Measurements from ENCODE around the gene PIGQ.

The PIGQ gene

DNA sequence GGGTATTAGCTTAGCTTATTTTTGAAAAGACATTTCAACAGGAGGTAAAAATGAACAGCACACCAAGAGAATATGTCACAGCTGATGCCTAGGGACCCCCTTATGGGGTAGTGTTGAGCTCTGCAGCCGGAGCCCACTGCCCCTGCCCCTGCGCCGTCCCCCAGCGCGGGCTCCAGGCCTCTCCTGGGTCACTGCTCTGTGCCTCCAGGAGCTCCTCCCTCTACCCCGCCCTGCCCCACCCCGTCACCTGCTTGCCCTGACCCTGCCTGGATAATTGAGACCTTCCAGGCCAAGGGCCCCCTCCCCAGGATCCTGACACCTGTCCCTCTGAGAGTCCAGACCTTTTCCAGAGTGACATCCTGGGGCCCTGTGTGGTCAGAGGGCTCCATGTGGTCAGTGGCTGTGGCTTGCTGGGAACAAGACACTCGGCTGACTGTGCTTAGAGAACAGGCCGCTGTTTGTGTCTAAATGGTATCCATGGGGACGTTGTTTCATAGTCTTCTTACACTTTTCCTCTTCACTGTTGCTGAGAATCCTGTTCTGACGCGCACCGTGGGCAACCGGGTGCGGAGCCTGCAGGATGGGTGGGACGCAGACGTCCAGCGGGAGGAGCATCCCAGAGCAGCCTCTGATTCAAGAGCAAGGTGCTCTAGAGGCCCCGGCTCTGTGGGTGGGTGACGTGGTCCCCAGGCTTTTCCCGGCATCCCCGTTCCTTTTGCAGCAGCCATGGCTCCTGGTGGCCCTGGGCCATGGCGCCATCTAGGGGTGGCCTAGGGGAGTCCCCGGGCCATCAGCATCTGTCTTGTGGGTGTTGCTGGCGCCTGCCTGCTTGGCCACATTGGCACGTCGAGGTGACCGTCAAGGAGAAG lies 41.0 kb downstream of the PIGQ start:
- peak; percentile 24 for DNase-seq

DNA sequence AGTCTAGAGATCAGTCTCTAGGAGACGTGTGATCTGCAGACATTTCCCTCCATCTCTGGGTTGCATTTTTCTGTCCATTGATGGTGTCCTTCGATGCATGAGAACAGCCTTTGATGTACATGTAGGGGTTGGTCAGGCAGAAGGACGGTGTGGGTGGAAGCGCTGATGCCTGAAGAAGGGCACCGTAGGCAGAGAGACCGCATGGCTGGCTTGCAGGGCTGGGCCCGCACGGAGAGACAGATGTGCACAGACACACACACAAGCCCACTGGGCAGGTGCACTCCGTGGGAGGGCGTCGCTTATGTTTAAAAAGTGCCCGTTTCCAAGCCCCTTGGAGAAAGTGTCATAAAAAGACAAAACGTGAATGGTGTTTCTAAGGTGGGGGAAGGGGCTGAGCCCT lies 45.4 kb downstream of the PIGQ start:
- no peak for DNase-seq

DNA sequence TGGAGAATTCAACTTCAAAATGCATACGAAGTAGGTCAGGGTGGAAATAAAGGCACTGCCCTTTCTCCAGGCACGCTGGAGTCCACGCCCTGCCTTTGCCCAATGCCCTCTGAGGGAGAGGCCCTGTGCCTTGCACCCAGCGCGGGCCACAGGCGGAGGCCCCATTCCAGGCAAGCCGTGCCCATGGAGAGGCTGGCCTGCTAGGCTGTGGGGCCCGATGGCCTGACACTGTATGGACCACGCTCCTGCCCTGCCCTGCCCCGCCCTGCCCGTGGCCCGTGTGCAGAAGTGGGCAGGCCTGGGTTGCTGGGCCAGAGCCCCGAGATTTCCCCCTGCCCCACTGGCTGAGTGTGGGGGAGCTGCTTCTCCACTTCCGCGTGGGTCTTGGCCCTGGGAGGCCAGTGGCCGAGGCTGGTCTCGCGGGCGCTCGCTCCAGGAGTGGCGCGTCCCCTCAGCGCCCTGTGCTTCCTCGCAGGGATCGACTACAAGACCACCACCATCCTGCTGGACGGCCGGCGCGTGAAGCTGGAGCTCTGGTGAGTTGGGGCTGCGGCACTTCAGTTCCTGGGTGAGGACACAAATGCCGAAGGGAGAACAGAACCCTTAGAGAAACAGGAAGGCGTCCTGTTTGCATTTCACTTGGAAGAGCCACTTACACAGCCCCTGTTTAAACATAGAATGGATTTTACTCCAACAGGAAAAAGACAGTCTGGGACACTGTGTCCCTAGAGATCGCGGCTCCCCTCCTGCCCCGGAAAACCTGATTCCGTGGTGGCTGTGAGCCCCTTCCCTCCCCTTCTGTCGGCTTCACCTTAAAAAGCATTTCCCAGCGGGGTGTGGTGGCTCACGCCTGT lies 47.2 kb downstream of the PIGQ start:
- DNase-seq: peak; percentile 80

DNA sequence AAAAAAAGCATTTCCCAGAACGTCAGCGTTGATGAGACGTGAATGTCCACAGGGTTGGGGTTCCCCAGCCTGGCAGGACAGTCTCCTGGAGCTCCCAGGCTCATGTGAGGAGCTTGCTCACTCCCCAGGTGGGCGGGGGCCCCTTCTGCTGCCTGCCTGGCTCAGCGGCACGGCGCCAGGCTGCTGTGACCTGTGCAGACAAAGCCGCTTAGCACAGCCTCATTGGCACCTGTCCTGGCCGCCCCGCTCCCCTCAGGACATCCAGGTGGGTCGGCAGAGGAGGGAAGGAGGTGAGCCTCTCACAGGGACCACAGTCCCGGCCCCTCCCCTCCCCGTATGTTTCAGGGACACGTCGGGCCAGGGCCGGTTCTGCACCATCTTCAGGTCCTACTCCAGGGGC lies 48.1 kb downstream of the PIGQ start:
- DNase-seq: peak; percentile 58

DNA sequence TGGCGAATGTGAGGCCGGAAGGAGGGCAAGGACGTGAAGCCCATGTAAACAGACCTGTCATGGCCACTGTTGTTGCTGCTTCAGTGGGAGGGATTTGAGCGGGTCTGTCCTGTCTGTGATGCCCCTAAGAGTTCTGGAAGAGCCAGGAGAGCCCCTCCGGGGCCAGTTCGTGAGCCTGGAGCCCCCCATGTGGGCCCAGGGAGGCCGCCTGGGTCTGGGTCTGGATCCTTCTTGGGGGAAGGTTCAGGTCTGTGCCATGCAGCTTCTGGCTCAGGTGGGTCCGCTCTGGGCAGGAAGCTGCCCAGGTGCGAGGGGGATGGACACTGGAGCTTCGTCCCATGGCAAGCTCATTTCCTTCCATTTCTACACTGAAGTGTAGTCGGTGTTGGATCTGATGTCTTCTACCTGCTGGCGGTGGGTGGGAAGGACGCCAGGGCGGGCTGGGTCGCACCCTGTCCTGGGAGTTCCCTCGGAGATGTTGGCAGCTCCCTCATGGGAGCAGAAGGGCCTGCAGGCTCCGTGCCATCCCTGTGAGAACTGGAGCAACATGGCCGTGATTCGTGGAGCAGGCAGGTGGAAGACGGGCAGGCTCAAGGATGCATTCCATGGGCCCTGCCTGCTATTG lies 49.8 kb downstream of the PIGQ start:
- no peak for DNase-seq

DNA sequence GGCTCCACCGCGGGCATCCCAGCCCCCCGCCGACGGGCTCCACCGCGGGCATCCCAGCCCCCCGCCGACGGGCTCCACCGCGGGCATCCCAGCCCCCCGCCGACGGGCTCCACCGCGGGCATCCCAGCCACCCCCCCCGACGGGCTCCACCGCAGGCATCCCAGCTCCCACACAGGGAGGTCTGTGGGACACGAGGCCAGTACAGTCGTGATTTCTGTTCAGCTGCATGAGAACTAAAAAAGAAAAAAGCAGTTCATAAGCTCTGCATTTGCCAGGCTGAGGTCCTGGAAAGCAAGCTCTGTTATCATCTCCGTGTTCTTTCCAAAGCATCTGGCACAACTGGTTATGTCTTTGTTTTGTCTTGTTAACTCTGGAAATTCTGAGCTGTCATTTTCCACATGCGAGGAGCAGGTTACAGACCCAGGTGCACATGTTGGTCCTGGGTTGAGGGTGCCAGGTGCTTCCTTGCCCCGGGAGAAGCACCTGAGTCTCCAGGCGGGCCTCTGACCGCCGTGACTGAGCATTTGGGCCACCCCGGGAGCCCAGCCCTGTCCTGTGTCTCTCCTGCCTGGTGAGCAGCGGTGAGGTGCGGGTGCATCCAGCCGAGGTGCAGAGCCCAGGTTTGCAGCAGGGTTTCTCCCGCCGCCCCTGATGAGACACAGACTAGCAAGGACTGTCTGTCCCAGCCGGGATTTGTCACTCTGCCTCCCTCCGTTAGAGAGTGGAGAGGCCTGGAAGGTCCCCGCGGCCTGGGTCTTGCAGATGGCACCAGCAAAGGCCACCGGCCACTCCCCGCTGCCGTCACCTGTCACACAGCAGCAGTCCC lies 51.1 kb downstream of the PIGQ start:
- DNase-seq: no peak

DNA sequence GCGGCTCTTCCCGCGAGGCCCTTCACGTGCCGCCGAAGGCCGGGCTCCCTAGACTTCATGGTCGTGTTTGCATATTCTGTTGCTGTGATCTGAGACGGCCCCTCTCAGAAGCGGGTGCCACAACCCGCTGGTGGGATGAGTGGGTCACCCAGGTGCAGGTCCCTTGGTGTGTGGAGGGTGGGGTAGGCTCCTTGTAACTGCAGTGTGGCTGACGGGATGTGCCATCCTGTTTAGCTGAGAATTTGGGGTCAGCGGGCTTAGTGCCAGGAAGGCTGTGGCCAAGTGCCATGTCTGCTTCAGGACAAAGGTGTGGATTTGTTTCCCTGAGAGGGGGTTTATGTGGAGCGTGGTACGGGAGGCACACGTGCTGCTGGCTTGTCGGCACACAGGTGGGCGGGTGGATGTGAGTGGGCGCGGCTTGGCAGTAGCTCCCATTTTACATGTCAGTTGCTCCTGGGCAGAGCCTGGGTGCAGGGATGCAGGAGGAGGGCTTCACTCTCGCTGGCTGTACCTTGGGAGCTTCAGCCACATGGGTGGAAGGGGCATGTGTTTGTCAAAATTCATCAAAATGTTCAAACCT lies 51.8 kb downstream of the PIGQ start:
- DNase-seq: peak; percentile 46

DNA sequence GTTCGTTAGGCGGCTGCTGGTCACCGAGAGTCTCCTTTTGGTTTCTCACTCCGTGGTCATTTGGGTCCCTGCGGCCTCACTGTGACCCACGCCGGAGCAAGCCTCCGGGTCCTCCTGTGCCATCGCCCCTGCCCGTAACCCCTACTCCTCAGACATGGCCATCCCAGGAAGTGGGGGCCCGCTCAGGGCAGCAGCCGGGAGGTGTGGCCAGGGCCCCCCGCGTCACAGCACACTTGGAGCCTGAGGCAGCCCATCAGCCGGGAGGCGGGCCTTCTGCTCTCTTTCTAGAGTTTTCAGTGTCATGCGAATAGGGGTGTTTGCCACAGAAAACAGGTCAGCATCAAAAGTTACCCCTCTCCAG lies 53.1 kb downstream of the PIGQ start:
- no peak for DNase-seq

DNA sequence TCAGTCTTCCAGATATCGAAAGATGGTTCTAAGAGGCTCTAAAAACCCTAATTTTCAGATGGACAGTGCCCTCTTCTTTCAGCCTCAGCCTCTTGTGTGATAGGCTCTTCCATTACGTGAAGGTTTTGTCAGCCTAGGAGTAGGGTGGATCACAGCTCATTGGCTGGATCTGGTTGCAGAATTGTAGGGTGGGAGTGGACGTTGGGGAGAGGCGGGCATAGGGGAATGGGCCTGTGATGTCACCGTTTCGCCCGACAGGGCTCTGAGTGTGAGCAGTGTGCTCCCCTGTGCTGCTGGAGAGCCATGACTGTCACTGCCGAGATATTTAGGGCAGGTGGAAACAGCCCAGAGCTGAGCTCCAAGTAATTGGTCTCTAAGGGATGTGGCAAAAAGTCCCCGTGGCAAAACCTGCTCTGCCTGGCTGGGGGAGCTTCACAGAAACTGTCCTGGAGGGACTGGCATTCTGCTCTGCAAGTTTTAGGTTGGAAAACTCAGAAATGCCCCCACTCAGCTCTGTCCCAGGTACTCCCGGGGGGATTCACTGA lies 54.8 kb downstream of the PIGQ start:
- no peak for DNase-seq

DNA sequence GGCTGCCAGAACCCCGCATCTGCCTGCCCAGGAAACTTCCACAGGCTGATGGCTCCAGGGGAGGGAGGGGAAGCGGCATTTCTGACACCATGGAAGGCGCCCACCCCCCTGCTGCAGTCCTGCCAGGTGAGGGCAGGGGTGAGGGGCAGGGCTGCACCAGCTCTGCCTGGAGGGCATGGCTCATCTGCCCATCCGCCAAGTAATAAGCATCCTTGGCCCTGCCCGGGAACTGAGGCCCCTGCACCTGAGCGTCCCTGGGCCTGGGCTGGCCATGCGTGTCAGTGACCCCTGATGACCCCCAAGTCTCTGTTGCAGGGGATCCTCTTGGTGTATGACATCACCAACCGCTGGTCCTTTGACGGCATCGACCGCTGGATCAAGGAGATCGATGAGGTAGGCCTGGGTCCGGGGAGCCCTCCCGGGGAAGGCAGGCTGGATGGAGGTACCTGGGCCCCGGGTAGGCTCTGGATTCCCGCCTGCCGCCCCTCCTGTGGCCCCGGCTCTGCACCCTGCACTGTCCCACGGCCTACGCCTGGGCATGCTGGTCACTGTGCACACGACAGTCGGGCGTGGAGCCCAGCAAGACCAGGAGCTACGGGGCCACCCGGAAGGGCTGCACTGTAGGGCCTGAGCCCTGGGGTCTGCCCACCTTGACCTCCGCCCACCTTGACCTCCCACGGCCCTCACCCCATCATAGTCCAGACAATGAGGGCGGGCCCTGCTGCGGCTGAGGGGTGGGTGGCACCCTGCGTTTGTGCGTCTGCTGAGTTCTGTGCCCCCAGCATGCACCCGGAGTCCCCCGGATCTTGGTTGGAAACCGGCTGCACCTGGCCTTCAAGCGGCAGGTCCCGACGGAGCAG lies 55.6 kb downstream of the PIGQ start:
- DNase-seq: no peak

DNA sequence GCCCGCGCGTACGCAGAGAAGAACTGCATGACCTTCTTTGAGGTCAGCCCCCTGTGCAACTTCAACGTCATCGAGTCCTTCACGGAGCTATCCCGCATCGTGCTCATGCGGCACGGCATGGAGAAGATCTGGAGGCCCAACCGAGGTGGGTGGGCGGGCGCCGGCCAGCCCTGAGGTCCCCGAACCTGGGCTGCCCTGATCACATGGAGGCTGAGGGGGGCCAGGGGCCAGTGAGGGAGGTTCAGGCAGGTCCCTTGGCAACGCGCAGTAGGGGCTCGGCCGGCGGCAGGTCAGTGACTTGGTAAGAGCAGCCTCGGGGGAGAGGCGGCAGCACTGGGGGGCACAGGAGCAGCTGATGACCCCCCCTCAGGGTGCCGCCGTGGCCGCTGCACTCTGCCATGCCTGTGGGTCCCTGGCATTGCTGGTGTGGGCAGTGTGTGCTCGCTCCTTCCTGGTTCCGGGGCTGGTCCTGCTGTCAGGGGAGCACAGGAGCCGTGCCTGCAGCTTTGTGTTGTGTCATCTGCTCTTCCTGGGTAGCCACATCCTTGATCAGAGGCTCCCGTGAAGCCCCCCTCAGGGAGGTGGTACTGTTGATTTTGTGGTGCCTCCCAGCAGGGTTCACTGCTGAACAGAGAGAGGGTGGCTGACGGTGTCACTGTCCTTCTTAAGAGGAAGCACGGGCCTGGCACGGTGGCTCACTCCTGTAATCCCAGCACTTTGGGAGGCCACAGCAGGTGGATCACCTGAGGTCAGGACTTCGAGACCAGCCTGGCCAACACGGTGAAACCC lies 56.4 kb downstream of the PIGQ start:
- DNase-seq: no peak

DNA sequence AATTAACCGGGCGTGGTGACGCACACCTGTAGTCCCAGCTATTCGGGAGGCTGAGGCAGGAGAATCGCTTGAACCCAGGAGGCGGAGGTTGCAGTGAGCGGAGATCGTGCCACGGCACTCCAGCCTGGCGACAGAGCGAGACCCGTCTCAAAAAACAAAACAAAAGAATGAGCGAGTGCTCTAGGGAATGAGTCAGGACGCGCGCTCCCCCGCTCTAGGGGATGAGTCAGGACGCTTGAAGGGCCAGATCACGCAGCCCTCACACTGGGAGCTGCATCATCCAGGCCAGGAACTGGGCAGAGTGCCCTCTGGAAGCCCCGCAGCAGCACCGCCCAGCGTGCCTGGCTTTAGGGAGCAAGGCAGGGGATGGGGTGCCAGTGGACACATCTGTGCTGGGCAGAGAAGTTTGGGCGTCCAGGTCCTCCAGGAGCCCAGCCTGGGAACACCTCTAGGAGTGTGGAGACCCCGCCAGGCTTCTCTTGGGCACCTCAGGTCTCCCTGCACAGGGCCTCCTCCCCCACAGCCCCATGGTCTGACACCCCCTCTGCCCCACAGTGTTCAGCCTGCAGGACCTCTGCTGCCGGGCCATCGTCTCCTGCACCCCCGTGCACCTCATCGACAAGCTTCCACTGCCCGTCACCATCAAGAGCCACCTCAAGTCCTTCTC lies 57.2 kb downstream of the PIGQ start:
- DNase-seq: no peak

DNA sequence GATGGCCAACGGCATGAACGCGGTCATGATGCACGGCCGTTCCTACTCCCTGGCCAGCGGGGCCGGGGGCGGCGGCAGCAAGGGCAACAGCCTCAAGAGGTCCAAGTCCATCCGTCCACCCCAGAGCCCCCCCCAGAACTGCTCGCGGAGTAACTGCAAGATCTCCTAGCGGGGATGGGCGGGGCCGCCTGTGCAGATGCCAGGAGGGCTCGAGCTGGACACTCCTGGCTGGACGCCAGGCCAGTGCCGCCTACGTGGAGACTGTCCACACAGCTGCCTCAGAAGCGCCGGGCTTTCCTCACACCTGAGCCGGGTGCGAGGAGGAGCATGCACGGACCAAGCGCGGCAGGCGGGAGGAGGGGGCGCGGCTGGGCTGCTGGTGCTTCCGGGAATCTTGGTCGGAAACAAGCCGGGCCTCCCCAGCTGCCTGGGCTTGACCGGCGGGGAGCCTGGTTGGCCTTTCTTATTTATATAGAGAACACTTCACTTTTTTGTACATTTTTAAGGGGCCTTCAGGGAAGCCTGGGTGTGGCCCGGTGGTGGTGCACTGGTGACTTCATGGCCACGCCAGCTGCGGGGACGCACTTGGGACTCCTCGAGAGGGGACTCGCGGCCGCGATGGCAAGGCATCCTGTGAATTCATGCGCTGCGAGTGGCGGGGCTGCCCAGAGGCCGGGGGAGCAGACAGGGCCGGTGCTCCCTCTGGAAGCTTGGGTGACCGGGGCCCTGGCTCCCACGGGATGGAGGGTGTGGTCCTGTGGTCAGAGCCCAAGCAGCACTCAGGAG lies 57.9 kb downstream of the PIGQ start:
- DNase-seq: peak; percentile 92

DNA sequence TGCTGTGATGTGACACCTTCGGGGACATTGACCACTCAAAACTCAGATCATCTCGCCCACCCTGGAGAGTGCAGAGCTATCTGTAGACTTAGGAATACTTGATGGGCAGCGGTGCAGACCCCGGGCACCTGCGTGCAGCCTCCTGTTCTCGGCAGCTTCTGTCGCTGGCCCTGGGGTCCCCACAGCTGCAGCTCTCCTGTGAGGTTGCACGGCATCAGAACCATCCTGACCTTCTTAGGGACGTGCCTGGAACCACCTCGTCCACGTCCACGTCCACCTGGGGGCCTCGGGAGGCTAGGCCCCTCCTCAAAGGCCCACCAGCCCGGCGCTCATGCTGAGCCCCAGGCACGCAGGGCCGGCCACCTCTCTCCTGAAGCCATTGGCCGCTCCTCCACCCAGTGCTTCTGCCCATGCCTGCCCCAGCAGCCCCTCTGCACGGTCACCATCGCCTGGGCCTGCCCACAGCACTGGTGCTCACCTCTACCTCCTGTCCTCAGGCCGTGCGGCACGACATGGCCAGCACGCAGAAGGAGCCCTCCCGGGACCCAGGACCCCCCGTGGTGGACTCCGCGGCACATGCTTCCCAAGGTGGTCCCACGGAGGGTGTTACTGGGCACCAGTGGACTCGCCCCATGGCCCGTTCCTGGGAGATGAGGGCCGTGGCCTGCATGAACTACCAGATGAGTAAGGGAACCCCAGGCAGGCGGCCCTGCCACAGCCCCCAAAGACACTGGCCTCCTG lies 58.7 kb downstream of the PIGQ start:
- DNase-seq: no peak

DNA sequence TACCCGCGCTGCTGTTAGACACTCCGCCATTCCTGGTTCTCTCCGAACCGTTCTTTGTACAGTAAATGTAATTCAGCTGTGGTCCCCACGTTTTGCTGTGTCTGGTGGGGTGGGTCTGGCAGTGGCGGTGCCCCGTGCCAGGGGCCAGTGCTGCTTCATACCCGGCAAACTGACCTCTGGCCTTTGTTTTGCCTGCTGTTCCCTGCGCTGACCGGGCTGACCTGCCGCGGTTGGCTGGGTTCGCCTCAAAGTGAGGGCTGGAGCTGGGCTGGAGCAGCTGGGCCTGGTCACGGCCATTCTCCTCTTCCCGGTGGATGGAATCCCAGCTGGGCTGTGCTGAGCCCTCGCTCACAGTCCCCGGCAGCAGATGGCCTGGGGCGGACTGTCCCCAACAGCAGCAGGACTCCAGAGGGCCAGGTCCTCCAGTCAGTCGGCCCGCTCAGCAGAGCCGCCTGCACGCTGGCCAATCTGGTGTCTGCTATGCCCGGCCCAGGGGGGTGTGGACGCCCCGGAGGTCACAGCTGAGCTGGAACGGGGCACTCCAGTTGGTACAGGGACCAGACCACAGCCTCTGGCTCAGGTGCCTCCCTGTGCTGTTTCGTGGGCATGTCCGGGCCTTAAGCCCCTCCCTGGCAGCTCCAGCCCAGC lies 59.5 kb downstream of the PIGQ start:
- DNase-seq: no peak

DNA sequence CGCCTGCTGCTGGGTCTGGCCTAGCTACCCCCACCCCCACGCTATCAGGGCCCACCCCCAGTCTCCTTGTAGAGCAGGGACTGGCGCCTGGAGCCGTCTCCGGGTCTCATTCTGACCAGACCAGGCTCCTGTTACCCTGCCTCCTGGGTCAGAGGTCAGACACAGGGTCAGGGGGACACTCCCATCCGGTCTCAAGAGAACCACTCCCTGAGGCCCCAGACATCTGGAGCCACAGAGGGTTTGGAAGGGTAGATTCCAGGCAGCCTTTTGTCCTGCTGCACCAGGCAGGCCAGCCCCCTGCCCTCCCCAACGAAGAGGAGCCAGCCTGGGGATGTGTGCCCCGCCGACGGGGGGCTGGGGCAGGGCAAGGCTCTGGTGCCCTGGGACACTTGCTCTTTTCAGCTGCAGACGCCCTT lies 60.1 kb downstream of the PIGQ start:
- DNase-seq: no peak

DNA sequence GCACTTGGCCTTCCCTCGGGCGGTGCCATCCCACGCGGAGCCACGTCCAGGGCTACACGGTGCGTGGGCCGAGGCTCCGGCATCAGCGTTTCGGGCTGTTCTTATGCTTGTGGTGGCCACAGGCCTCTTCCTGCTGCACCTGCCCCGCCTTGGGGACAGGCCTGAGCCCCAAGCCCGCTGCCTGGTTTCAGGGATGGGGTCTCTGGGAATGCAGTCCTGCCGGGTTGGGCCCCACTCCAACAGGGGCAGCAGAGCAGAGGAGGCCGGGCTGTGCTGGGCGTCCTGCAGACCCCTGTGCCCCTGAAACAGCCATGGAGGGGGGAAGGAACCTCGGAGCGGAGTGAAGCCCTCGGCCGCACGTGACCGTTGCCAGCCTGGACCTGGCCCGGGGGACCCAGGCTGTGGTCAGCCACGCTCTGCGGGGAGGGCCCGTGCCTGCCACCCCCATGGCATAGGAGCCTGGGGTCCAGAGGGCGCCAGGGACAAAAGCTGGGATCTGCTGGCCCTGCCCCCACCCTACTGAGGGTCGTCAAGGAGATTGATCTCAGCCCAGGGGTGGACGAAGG lies 60.6 kb downstream of the PIGQ start:
- no peak for DNase-seq
